CD4-positive, CD25-positive, alpha-beta regulatory T cell (primary cell): ENCODE results near the gene TPPP. TPM values are rescaled to one million over a fixed set of nuclear protein-coding genes. Genes with fewer than 3 reads are reported as not detected.
A peak's percentile ranks its signal among the peaks of the same experiment; 100 is the strongest.

Experiments
- ATAC-seq, 2 donors: fragments of 150-1000 bp; cut with Tn5 transposase; one replicate each; pipeline ENCODE4 v1.10.0; 2021; ENCODE audit warnings: low read depth in 2 of 2, moderate number of reproducible peaks in 2 of 2, moderate library complexity in 1 of 2
- DNase-seq, 3 donors: peaks; one replicate each; pipeline versions ENCODE4 v3.0.0 to v3.0.0-alpha.2; 2012 to 2022; ENCODE audit warnings: mixed read lengths in 1 of 3
- H3K27ac ChIP-seq: one replicate; pipeline ENCODE4 v1.7.0; 2013; ENCODE audit warnings: mild to moderate bottlenecking, low read length; ENCODE audit not compliant: insufficient read depth, poor library complexity, severe bottlenecking
- H3K27me3 ChIP-seq: one replicate; pipeline ENCODE4 v1.7.0; 2013; ENCODE audit warnings: low read length; ENCODE audit not compliant: control insufficient read depth, insufficient read depth
- H3K36me3 ChIP-seq: one replicate; pipeline ENCODE4 v1.7.0; 2013; ENCODE audit warnings: mild to moderate bottlenecking, low read length, moderate library complexity; ENCODE audit not compliant: control insufficient read depth, insufficient read depth
- H3K4me1 ChIP-seq: 2 replicates; pipeline ENCODE4 v1.7.0; 2013; ENCODE audit warnings: mild to moderate bottlenecking, low read length; ENCODE audit not compliant: insufficient read depth, control insufficient read depth, poor library complexity, severe bottlenecking
- H3K4me3 ChIP-seq: one replicate; pipeline ENCODE4 v1.7.0; 2013; ENCODE audit warnings: low read depth, mild to moderate bottlenecking, low read length, moderate library complexity
- H3K9me3 ChIP-seq, 2 experiments: 1 replicate in 1 of 2; 2 replicates in 1 of 2; pipeline ENCODE4 v1.7.0; 2013; ENCODE audit warnings: low read length in 2 of 2, mild to moderate bottlenecking in 1 of 2, moderate library complexity in 1 of 2; ENCODE audit not compliant: control insufficient read depth in 2 of 2
- H3K27ac Mint-ChIP-seq, 3 donors: one replicate each; pipeline ENCODE4 v1.8.0; 2020 to 2022; ENCODE audit warnings: mild to moderate bottlenecking in 3 of 3, mixed read lengths in 3 of 3, moderate library complexity in 2 of 3
- H3K27me3 Mint-ChIP-seq: one replicate; pipeline ENCODE4 v1.8.0; 2022; ENCODE audit warnings: mild to moderate bottlenecking, mixed read lengths
- H3K36me3 Mint-ChIP-seq: one replicate; pipeline ENCODE4 v1.8.0; 2020; ENCODE audit warnings: mixed read lengths
- H3K4me1 Mint-ChIP-seq, 4 donors: one replicate each; pipeline ENCODE4 v1.8.0; 2020 to 2022; ENCODE audit warnings: mixed read lengths in 4 of 4, mild to moderate bottlenecking in 1 of 4
- H3K4me3 Mint-ChIP-seq, 4 donors: one replicate each; pipeline ENCODE4 v1.8.0; 2020 to 2022; ENCODE audit warnings: mild to moderate bottlenecking in 4 of 4, mixed read lengths in 4 of 4, moderate library complexity in 3 of 4
- H3K9me3 Mint-ChIP-seq, 7 donors: one replicate each; pipeline ENCODE4 v1.8.0; 2020 to 2022; ENCODE audit warnings: mixed read lengths in 7 of 7, mild to moderate bottlenecking in 3 of 7, moderate library complexity in 2 of 7
- polyA plus RNA-seq, 4 donors: library from polyadenylated mRNA; unstranded; fragments of 300-500 nt; fragmentation: Illumina TruSeq; gene quantifications; one replicate each; pipeline ENCODE4 v1.2.3, GENCODE V29; 2021
- total RNA-seq: library from RNA; stranded (reverse); gene quantifications from one replicate; pipeline ENCODE4 v1.2.3, GENCODE V29; 2022

TPPP gene
- total and polyA plus RNA-seq, 5 donors from 2014 or later = 0.03 to 12.4 (median 0.26) TPM

DNA sequence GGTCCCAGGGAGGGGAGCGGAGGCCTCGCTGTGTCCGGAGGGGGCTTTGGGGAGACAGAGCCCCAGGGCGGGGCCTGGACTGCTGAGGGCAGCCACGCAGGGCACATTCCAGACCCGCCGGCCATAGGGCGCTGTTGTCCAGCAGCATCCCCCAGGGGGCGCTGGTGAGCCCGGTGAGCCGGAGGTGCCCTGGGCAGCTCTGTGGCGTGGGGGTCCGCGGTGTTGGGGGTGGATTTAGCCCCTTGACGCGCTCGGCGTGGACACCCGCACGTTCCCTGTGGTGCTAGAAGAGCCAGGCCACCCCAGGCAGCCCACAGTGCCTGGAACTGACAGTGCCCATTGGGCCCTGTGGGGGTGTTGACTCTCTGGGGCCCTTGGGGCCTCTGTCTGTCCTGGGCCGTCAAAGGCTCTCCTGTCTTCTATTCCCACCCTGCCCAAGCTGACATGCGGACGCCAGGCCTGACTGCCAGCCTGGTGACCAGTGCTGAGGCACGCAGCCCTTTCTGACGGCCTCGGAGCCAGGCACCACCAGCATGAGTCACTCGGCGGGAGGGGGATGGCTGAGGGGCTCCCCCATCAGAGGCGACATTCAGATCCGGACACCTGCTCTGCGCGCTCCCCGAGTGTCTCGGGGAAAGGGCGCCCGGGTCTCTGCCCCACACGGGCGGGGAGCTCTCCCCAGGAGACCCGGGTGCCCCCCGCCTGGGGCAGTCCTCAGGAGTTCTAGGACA, 23.9 kb downstream of the TPPP start:
- H3K4me3 ChIP-seq = no peak overlapping the region
- H3K9me3 ChIP-seq = no peaks in the 10 kb centered on the region
- H3K27ac ChIP-seq = no peak overlapping the region
- H3K4me3 Mint-ChIP-seq = no peak overlapping the region
- no peak for ATAC-seq
- peaks cover 0 to 16% (median 8%) of the 10 kb centered on the region in 4 donors for H3K4me1 Mint-ChIP-seq
- H3K27me3 Mint-ChIP-seq = peaks cover 6% of the 10 kb centered on the region
- H3K36me3 ChIP-seq = no peaks in the 10 kb centered on the region
- no peaks in the 10 kb centered on the region for H3K9me3 Mint-ChIP-seq
- H3K27me3 ChIP-seq = no peaks in the 10 kb centered on the region
- H3K4me1 ChIP-seq = peaks cover 30% of the 10 kb centered on the region
- peaks cover 8% of the 10 kb centered on the region for H3K36me3 Mint-ChIP-seq
- H3K27ac Mint-ChIP-seq = no peak overlapping the region
- DNase-seq = peak in 2 of 3 donors; percentile 34 to 36

DNA sequence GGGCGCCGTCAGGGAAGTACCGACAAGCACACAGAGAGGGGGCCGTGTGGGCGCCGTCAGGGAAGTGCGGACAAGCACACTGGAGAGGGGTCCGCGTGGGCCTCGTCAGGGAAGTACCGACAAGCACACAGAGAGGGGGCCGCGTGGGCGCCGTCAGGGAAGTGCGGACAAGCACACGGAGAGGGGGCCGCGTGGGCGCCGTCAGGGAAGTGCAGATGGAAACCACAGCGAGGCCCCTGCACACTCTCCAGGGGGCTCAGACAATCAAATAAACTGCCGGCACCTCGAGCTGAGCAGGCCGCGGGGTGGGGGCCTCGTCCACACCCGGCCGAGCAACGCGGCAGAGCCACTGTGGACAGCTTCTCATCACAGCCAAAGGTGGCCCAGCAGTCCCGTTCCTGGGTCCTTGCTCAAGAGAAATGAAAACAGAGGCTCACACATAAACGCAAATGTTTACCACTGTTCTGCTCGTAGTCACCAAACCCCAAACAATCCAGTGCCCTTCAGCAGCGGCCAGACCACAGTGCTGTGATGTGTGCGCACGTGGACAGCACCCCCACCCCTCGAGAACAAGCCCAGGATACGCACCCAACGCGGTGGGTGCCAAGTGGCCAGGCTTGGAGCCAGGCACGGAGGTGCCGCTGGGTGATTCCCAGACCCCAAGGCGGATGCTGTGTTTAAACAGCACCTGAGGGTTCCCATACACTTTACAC, 24.7 kb downstream of the TPPP start:
- ATAC-seq (no peak), DNase-seq (no peak)
- Histone ChIP-seq H3K36me3 (no peaks in the 10 kb centered on the region), H3K9me3 (no peaks in the 10 kb centered on the region), H3K27me3 (no peaks in the 10 kb centered on the region), H3K4me1 (peaks cover 22% of the 10 kb centered on the region), H3K4me3 (no peak overlapping the region), H3K27ac (no peak overlapping the region)
- peak overlapping the region in 1 of 3 donors; percentile 38 for H3K27ac Mint-ChIP-seq
- no peak overlapping the region for H3K4me3 Mint-ChIP-seq
- no peaks in the 10 kb centered on the region for H3K9me3 Mint-ChIP-seq
- peaks cover 6% of the 10 kb centered on the region for H3K27me3 Mint-ChIP-seq
- H3K36me3 Mint-ChIP-seq = peaks cover 8% of the 10 kb centered on the region
- H3K4me1 Mint-ChIP-seq = peaks cover 0 to 12% (median 8%) of the 10 kb centered on the region in 4 donors

DNA sequence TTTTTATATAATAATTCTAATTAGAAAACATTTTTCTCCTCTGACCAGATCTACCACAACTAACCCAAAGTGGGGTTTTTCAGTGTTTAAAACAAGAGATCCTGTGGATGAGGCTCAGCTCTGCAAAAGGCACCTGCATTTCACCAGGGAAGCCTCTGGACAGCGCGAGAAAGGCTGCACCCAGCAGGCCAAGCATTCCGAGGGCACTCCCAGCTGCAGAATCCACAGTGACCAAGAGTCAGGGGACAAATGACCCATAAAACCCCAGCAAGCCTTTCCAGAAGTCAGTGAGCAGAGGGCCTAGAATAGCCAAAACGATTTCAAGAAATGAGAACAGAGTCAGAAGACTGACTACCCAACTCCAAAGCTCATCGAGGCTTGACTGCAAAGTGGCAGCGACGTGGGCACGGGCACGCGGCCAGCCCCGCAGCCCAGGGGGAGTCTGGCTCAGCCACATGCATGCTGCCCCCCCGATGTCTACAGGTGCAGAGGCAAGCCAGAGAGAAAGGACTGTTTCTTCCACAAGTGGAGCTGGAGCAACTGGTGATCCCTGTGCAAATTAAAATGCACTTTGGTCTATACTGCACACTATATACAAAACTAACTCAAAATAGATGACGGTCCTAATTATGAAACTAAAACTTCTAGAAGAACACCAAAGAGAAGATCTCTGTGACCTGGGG, 26.2 kb downstream of the TPPP start:
- Histone ChIP-seq H3K4me1 (peaks cover 7% of the 10 kb centered on the region), H3K9me3 (no peaks in the 10 kb centered on the region), H3K27me3 (no peaks in the 10 kb centered on the region), H3K27ac (no peak overlapping the region), H3K36me3 (no peaks in the 10 kb centered on the region), H3K4me3 (no peak overlapping the region)
- Mint-ChIP-seq H3K27ac (peak overlapping the region; percentile 26 to 63 (median 48)), H3K36me3 (peaks cover 8% of the 10 kb centered on the region), H3K9me3 (no peaks in the 10 kb centered on the region), H3K4me1 (no peaks in the 10 kb centered on the region), H3K4me3 (no peak overlapping the region), H3K27me3 (no peaks in the 10 kb centered on the region)
- no peak for ATAC-seq
- no peak for DNase-seq

DNA sequence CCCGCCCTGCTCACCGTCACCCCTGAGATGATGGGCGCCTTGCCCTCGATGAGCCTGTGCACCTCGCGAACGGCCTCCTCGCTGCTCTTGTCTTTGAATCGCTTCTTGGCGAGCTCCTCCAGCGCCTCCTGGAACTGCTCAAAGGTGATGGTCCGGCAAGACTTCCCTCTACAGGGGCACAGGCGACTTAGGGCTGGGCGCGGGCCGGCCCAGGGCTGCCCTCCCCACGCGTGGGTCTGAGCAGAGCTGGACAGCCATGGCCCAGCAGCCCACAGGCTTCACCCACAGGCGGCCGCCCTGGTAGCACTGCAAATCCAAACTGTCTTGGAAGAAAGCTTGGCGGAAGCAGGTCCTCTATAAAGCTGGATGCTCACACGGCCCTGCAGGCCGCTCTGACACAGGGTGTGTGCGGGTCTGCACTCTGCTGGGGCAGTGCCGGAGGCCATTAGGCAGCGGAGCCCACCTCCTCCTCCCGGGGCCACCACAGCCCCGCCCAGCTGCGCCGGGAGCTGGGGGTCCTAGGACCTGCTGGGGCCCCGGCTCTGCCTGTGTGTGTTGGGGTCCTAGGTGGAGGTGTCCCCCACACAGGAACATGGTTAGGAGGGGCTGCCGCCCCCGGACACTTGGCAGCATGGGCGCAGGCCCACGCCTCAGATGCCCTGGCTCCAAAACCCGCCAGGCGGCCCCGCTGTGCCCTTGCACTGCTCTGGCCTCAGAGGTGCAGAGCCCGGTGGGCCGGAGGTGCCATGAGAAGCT, 27.0 kb downstream of the TPPP start:
- Histone ChIP-seq H3K9me3 (no peaks in the 10 kb centered on the region), H3K4me1 (no peaks in the 10 kb centered on the region), H3K27ac (no peak overlapping the region), H3K36me3 (no peaks in the 10 kb centered on the region), H3K4me3 (no peak overlapping the region), H3K27me3 (no peaks in the 10 kb centered on the region)
- Mint-ChIP-seq H3K27me3 (no peaks in the 10 kb centered on the region), H3K4me3 (no peak overlapping the region), H3K27ac (no peak overlapping the region), H3K4me1 (no peaks in the 10 kb centered on the region), H3K36me3 (peaks cover 14% of the 10 kb centered on the region), H3K9me3 (no peaks in the 10 kb centered on the region)
- ATAC-seq (no peak), DNase-seq (no peak)

DNA sequence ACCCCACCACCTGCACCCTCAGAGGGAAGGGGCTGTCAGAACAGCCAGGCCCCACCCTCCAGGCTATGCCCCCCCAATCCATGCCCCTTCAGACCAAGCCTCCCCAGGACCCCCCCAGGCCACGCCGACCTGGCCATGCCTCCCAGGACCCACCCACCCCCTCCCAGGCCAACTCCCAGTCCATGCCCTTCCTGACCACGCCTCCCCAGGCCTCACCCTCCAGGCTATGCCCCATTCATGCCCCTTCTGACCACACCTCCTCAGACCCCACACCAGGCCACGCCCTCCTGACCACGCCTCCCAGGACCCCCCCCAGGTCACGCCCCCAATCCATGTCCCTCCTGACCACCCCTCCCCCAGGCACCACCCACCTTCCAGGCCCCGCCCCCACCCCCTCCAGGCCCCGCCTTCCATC, 27.6 kb downstream of the TPPP start:
- H3K27me3 ChIP-seq = no peaks in the 10 kb centered on the region
- Mint-ChIP-seq H3K27me3 (no peaks in the 10 kb centered on the region), H3K27ac (no peak overlapping the region), H3K36me3 (peaks cover 17% of the 10 kb centered on the region), H3K4me1 (no peaks in the 10 kb centered on the region), H3K4me3 (no peak overlapping the region), H3K9me3 (no peaks in the 10 kb centered on the region)
- H3K4me3 ChIP-seq = no peak overlapping the region
- no peaks in the 10 kb centered on the region for H3K4me1 ChIP-seq
- no peaks in the 10 kb centered on the region for H3K9me3 ChIP-seq
- no peak for ATAC-seq
- H3K27ac ChIP-seq = no peak overlapping the region
- no peaks in the 10 kb centered on the region for H3K36me3 ChIP-seq
- DNase-seq = no peak

DNA sequence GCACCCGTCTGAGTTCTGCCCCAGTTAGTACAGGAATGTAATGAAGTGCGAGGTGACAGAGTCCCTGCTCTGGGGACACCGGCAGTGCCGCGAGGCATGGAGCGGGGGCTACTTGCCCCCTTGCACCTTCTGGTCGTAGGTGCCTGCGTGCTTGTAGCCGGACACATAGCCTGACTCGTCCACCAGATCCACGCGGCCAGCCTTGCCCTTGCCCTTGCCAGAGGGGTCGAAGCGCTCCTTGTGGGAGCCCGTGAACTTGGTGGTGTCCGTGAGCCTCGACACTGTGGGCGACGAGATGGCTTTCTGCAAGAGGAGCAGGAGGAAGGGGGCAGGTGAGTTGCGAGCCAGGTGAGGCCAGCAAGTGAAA, 28.2 kb downstream of the TPPP start:
- Mint-ChIP-seq H3K27ac (no peak overlapping the region), H3K27me3 (no peaks in the 10 kb centered on the region), H3K36me3 (peaks cover 21% of the 10 kb centered on the region), H3K4me3 (no peak overlapping the region), H3K4me1 (no peaks in the 10 kb centered on the region), H3K9me3 (no peaks in the 10 kb centered on the region)
- H3K4me3 ChIP-seq = no peak overlapping the region
- H3K27me3 ChIP-seq = no peaks in the 10 kb centered on the region
- no peak overlapping the region for H3K27ac ChIP-seq
- no peaks in the 10 kb centered on the region for H3K36me3 ChIP-seq
- H3K9me3 ChIP-seq = no peaks in the 10 kb centered on the region
- no peak for DNase-seq
- no peaks in the 10 kb centered on the region for H3K4me1 ChIP-seq
- ATAC-seq = no peak

DNA sequence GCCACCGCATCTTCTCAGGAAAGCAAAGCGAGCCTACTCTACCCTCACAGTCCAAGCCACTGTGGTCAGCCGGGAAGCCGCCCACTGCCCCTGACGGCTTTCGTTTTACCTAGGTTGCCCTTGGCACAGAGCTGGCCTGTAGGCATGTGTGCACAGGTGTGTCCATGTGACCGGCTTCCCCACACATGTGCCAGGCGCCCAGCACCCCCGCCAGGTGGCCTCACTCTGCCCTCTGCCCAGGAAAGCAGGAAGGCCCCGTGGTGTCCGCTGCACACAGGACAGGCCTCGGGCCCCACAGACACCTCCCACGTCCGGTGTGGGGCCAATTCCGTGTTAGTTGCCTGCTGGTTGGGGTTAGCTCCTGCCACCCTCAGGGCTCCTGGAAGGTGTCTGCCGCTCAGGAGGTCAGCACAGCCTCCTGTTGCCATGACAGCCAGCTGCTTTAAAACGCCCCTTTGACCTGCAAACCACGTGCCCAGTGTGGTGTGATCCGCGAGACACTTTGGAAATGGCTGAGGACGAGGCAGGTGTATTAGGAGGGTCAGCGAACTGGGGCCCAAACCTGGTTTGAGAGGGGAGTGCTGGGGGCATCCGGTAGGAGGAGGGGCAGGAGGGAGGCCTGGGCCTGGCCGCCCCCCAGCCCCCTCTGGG, 28.7 kb downstream of the TPPP start:
- H3K4me1 Mint-ChIP-seq = no peaks in the 10 kb centered on the region
- no peaks in the 10 kb centered on the region for H3K27me3 Mint-ChIP-seq
- peaks cover 25% of the 10 kb centered on the region for H3K36me3 Mint-ChIP-seq
- H3K4me1 ChIP-seq = no peaks in the 10 kb centered on the region
- H3K9me3 Mint-ChIP-seq = no peaks in the 10 kb centered on the region
- no peak overlapping the region for H3K27ac ChIP-seq
- no peak for DNase-seq
- peaks cover under 1% of the 10 kb centered on the region for H3K36me3 ChIP-seq
- no peak overlapping the region for H3K4me3 Mint-ChIP-seq
- H3K4me3 ChIP-seq = no peak overlapping the region
- no peak overlapping the region for H3K27ac Mint-ChIP-seq
- H3K27me3 ChIP-seq = no peaks in the 10 kb centered on the region
- ATAC-seq = no peak
- H3K9me3 ChIP-seq = no peaks in the 10 kb centered on the region
